ENCODE measurements around the gene DNM3. TPM values are rescaled to one million over a fixed set of nuclear protein-coding genes. Genes with fewer than 3 reads are reported as not detected.

The DNM3 gene
- total and polyA plus RNA-seq, 2 experiments from 2014 or later: 5.2 to 12.2 TPM

DNA sequence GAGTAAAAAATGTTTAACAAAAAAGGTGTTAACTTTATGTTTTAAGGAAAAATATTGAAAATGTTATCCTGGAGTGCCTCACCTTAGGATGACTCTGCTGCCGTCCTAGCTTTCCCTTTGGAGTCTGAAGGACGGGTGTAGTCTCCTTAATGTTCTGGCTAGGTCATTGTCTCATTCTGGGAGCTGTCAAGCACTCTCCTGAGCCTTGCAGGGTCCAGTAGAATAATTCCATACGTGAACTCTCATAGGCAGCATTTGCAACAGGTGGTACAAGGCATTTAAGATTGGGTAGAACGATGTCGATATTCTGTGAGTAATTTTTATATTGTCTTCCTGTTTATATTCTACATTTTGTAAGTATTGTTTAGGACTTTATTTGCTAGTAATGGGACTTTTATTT, 295.6 kb downstream of the DNM3 start:
- Histone ChIP-seq H3K27ac (ENCODE audit: low read depth) (no peak overlapping the region), H3K4me2 (no peak overlapping the region), H3K9me2 (ENCODE audit: insufficient read depth) (no peaks in the 10 kb centered on the region), H3K79me2 (replicated peaks; ENCODE audit: insufficient read depth) (no peaks in the 10 kb centered on the region), H3K4me3 (no peak overlapping the region), H2AFZ (no peak overlapping the region), H3K27me3 (ENCODE audit: insufficient read depth) (no peaks in the 10 kb centered on the region), H3K4me1 (ENCODE audit: insufficient read depth) (peaks cover 16% of the 10 kb centered on the region), H3F3A (replicated peaks; ENCODE audit: low read depth) (no peaks in the 10 kb centered on the region), H3K36me3 (ENCODE audit: insufficient read depth) (no peaks in the 10 kb centered on the region), H4K20me1 (replicated peaks; ENCODE audit: insufficient read depth) (no peaks in the 10 kb centered on the region)
- Mint-ChIP-seq H3K9me3 (no peaks in the 10 kb centered on the region), H3K4me3 (no peak overlapping the region), H3K36me3 (ENCODE audit: low read depth) (no peaks in the 10 kb centered on the region), H3K27me3 (ENCODE audit: insufficient read depth, low read depth, poor library complexity) (peaks cover 2% of the 10 kb centered on the region), H3K4me1 (peaks cover 7% of the 10 kb centered on the region; the same call in 2 of the 3 replicates), H3K27ac (no peak overlapping the region)
- no peak for ATAC-seq
- no peak for TF ChIP-seq EZH2 (IDR thresholded peaks at IDR 0.05; ENCODE audit: low read depth, unreplicated experiment)
- DNase-seq (ENCODE audit: low spot score): no peak

DNA sequence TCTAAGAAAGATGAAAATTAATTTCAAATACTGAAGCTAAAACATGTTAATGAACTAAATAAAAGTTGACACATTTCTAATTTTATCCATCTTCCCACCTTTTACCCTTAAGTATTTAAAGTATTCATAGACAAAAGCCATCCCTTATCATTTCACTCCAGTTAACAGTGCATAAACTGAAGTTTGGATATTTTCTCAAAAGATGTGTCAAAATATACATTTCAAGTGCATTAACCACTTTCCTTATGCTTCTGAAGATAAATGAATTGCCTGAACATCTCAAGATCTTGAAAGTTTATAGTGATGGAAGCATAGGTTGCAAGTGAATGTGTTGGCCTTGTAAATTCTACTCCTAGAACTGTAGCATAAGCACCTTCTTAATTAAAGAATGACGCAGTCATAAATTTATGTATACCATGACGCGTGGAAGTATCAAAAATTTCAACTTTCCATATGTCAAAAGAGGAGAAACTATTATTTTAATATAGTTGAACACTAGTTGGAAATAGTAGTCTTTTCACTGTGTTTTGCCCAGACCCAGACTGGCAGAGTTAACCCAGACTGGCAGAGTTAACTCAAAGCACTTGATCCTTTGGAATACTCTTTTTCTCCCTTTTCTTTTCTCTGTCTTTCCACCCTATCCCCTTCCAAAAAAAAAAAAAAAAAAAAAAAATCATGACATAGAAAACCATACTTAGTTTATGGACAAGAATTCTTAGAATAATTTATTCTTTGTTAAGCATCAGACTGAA, 296.6 kb downstream of the DNM3 start:
- Mint-ChIP-seq H3K4me1 (peaks cover 7% of the 10 kb centered on the region; the same call in 2 of the 3 replicates), H3K27me3 (ENCODE audit: insufficient read depth, low read depth, poor library complexity) (peaks cover 2% of the 10 kb centered on the region), H3K9me3 (no peaks in the 10 kb centered on the region), H3K36me3 (ENCODE audit: low read depth) (no peaks in the 10 kb centered on the region), H3K4me3 (no peak overlapping the region), H3K27ac (no peak overlapping the region)
- Histone ChIP-seq H3F3A (replicated peaks; ENCODE audit: low read depth) (no peaks in the 10 kb centered on the region), H3K4me1 (ENCODE audit: insufficient read depth) (peaks cover 24% of the 10 kb centered on the region), H3K27me3 (ENCODE audit: insufficient read depth) (no peaks in the 10 kb centered on the region), H3K27ac (ENCODE audit: low read depth) (no peak overlapping the region), H3K4me2 (no peak overlapping the region), H3K4me3 (no peak overlapping the region), H4K20me1 (replicated peaks; ENCODE audit: insufficient read depth) (no peaks in the 10 kb centered on the region), H2AFZ (no peak overlapping the region), H3K79me2 (replicated peaks; ENCODE audit: insufficient read depth) (no peaks in the 10 kb centered on the region), H3K9me2 (ENCODE audit: insufficient read depth) (no peaks in the 10 kb centered on the region), H3K36me3 (ENCODE audit: insufficient read depth) (no peaks in the 10 kb centered on the region)
- ATAC-seq (no peak), DNase-seq (ENCODE audit: low spot score) (no peak)
- no peak for TF ChIP-seq STAT1 (IDR thresholded peaks at IDR 0.05; ENCODE audit: unreplicated experiment)
- no peak for TF ChIP-seq CREB1 (CRISPR knock-in tag; IDR thresholded peaks at IDR 0.05; ENCODE audit: low read depth)
- TF ChIP-seq, protein P1, sequence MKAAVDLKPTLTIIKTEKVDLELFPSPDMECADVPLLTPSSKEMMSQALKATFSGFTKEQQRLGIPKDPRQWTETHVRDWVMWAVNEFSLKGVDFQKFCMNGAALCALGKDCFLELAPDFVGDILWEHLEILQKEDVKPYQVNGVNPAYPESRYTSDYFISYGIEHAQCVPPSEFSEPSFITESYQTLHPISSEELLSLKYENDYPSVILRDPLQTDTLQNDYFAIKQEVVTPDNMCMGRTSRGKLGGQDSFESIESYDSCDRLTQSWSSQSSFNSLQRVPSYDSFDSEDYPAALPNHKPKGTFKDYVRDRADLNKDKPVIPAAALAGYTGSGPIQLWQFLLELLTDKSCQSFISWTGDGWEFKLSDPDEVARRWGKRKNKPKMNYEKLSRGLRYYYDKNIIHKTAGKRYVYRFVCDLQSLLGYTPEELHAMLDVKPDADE (IDR thresholded peaks at IDR 0.05): no peak
- TF ChIP-seq, protein P2, sequence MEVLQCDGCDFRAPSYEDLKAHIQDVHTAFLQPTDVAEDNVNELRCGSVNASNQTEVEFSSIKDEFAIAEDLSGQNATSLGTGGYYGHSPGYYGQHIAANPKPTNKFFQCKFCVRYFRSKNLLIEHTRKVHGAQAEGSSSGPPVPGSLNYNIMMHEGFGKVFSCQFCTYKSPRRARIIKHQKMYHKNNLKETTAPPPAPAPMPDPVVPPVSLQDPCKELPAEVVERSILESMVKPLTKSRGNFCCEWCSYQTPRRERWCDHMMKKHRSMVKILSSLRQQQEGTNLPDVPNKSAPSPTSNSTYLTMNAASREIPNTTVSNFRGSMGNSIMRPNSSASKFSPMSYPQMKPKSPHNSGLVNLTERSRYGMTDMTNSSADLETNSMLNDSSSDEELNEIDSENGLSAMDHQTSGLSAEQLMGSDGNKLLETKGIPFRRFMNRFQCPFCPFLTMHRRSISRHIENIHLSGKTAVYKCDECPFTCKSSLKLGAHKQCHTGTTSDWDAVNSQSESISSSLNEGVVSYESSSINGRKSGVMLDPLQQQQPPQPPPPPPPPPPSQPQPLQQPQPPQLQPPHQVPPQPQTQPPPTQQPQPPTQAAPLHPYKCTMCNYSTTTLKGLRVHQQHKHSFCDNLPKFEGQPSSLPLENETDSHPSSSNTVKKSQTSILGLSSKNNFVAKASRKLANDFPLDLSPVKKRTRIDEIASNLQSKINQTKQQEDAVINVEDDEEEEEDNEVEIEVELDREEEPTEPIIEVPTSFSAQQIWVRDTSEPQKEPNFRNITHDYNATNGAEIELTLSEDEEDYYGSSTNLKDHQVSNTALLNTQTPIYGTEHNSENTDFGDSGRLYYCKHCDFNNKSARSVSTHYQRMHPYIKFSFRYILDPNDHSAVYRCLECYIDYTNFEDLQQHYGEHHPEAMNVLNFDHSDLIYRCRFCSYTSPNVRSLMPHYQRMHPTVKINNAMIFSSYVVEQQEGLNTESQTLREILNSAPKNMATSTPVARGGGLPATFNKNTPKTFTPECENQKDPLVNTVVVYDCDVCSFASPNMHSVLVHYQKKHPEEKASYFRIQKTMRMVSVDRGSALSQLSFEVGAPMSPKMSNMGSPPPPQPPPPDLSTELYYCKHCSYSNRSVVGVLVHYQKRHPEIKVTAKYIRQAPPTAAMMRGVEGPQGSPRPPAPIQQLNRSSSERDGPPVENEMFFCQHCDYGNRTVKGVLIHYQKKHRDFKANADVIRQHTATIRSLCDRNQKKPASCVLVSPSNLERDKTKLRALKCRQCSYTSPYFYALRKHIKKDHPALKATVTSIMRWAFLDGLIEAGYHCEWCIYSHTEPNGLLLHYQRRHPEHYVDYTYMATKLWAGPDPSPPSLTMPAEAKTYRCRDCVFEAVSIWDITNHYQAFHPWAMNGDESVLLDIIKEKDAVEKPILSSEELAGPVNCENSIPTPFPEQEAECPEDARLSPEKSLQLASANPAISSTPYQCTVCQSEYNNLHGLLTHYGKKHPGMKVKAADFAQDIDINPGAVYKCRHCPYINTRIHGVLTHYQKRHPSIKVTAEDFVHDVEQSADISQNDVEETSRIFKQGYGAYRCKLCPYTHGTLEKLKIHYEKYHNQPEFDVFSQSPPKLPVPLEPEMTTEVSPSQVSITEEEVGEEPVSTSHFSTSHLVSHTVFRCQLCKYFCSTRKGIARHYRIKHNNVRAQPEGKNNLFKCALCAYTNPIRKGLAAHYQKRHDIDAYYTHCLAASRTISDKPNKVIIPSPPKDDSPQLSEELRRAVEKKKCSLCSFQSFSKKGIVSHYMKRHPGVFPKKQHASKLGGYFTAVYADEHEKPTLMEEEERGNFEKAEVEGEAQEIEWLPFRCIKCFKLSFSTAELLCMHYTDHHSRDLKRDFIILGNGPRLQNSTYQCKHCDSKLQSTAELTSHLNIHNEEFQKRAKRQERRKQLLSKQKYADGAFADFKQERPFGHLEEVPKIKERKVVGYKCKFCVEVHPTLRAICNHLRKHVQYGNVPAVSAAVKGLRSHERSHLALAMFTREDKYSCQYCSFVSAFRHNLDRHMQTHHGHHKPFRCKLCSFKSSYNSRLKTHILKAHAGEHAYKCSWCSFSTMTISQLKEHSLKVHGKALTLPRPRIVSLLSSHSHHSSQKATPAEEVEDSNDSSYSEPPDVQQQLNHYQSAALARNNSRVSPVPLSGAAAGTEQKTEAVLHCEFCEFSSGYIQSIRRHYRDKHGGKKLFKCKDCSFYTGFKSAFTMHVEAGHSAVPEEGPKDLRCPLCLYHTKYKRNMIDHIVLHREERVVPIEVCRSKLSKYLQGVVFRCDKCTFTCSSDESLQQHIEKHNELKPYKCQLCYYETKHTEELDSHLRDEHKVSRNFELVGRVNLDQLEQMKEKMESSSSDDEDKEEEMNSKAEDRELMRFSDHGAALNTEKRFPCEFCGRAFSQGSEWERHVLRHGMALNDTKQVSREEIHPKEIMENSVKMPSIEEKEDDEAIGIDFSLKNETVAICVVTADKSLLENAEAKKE (CRISPR knock-in tag; IDR thresholded peaks at IDR 0.05): no peak
- no peak for TF ChIP-seq JUNB (IDR thresholded peaks at IDR 0.05; ENCODE audit: unreplicated experiment)
- TF ChIP-seq, protein P3, sequence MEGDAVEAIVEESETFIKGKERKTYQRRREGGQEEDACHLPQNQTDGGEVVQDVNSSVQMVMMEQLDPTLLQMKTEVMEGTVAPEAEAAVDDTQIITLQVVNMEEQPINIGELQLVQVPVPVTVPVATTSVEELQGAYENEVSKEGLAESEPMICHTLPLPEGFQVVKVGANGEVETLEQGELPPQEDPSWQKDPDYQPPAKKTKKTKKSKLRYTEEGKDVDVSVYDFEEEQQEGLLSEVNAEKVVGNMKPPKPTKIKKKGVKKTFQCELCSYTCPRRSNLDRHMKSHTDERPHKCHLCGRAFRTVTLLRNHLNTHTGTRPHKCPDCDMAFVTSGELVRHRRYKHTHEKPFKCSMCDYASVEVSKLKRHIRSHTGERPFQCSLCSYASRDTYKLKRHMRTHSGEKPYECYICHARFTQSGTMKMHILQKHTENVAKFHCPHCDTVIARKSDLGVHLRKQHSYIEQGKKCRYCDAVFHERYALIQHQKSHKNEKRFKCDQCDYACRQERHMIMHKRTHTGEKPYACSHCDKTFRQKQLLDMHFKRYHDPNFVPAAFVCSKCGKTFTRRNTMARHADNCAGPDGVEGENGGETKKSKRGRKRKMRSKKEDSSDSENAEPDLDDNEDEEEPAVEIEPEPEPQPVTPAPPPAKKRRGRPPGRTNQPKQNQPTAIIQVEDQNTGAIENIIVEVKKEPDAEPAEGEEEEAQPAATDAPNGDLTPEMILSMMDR (conservative IDR thresholded peaks at IDR 0.05; ENCODE audit: low read depth in 2 of 2): no peak
- no peak for TF ChIP-seq ZNF114 (CRISPR knock-in tag; IDR thresholded peaks at IDR 0.05)
